Activated CD8-positive, alpha-beta T cell treated with anti-CD3 and anti-CD28 coated beads for 36 hours (primary cell): ENCODE measurements around the gene ADH4. TPM values are rescaled to one million over a fixed set of nuclear protein-coding genes. Genes with fewer than 3 reads are reported as not detected.

Source experiments
- ATAC-seq: fragments of 200-7000 bp; cut with Tn5 transposase; one replicate; pipeline ENCODE4 v1.10.0; 2021; ENCODE audit warnings: mild to moderate bottlenecking, moderate library complexity
- CTCF ChIA-PET: fragments of 350-600 bp; sonication (Branson Sonifier 250); formaldehyde crosslinking; loops from one replicate; lab custom pipeline; 2021; ENCODE audit warnings: antibody characterized with exemption; lab: Charles Lee
- POLR2A ChIA-PET: fragments of 350-600 bp; sonication (Branson Sonifier 250); formaldehyde crosslinking; loops from one replicate; lab custom pipeline; 2021; ENCODE audit warnings: antibody characterized with exemption; lab: Charles Lee
- DNase-seq: peaks from one replicate; pipeline ENCODE4 v3.0.0-alpha.2; 2020
- H3K27ac Mint-ChIP-seq: one replicate; pipeline ENCODE4 v1.8.0; 2021; ENCODE audit warnings: mild to moderate bottlenecking, mixed read lengths
- H3K27me3 Mint-ChIP-seq: one replicate; pipeline ENCODE4 v1.8.0; 2021; ENCODE audit warnings: mixed read lengths
- H3K36me3 Mint-ChIP-seq: one replicate; pipeline ENCODE4 v1.8.0; 2021; ENCODE audit warnings: low read depth, mixed read lengths
- H3K4me1 Mint-ChIP-seq: one replicate; pipeline ENCODE4 v1.8.0; 2021; ENCODE audit warnings: low read depth, mixed read lengths
- H3K4me3 Mint-ChIP-seq: one replicate; pipeline ENCODE4 v1.8.0; 2021; ENCODE audit warnings: mild to moderate bottlenecking, moderate library complexity, mixed read lengths
- H3K9me3 Mint-ChIP-seq: one replicate; pipeline ENCODE4 v1.8.0; 2021; ENCODE audit warnings: mixed read lengths
- CTCF ChIP-seq: fragments of 200-600 bp; IDR thresholded peaks from one replicate; pipeline ENCODE4 v1.8.0; 2022; ENCODE audit warnings: antibody characterized with exemption, mild to moderate bottlenecking
- intact Hi-C: fragments of 100-400 bp; cut with micrococcal nuclease; formaldehyde crosslinking; loops from one replicate; pipeline ENCODE4 v1.10.0; 2022
- total RNA-seq, 2 experiments: library from RNA; stranded (reverse); gene quantifications; one replicate each; pipeline ENCODE4 v1.2.3, GENCODE V29; 2021

The ADH4 gene
- total RNA-seq, 2 experiments from 2014 or later, result not detected

- ATAC-seq, result no peak
- no peak for TF ChIP-seq CTCF
- H3K27ac Mint-ChIP-seq, result no peak overlapping the region
- H3K9me3 Mint-ChIP-seq, result no peaks in the 10 kb centered on the region
- no peaks in the 10 kb centered on the region for H3K4me1 Mint-ChIP-seq
- no peaks in the 10 kb centered on the region for H3K36me3 Mint-ChIP-seq
- DNase-seq, result no peak
- no peak overlapping the region for H3K4me3 Mint-ChIP-seq
- intact Hi-C loops, result no loop called here
- POLR2A ChIA-PET, result no interaction called here
- peaks cover 3% of the 10 kb centered on the region for H3K27me3 Mint-ChIP-seq
- CTCF ChIA-PET, result interaction anchor here (0.7 kb wide), 1 partner anchor 259 kb away, joined by 3 read pairs; no protein-coding TSS in a partner anchor
These were observed 7.8 kb downstream of the ADH4 start for GRCh38 chr4:99136329-99136728.

GRCh38 chr4:99135541-99136162 lies 8.4 kb downstream of the ADH4 start:
- H3K4me1 Mint-ChIP-seq, result no peaks in the 10 kb centered on the region
- CTCF ChIA-PET, result no interaction called here
- POLR2A ChIA-PET, result no interaction called here
- intact Hi-C loops, result no loop called here
- no peak overlapping the region for H3K4me3 Mint-ChIP-seq
- TF ChIP-seq CTCF, result no peak
- H3K27me3 Mint-ChIP-seq, result peaks cover 3% of the 10 kb centered on the region
- H3K36me3 Mint-ChIP-seq, result no peaks in the 10 kb centered on the region
- no peak overlapping the region for H3K27ac Mint-ChIP-seq
- no peak for ATAC-seq
- no peaks in the 10 kb centered on the region for H3K9me3 Mint-ChIP-seq
- DNase-seq, result no peak

- no peak for TF ChIP-seq CTCF
- Mint-ChIP-seq H3K36me3 (no peaks in the 10 kb centered on the region), H3K27ac (no peak overlapping the region), H3K4me3 (no peak overlapping the region), H3K27me3 (peaks cover 3% of the 10 kb centered on the region), H3K9me3 (no peaks in the 10 kb centered on the region), H3K4me1 (no peaks in the 10 kb centered on the region)
- ATAC-seq (no peak), DNase-seq (no peak)
- intact Hi-C loops, result no loop called here
- CTCF ChIA-PET, result no interaction called here
- POLR2A ChIA-PET, result no interaction called here
These were observed 9.5 kb downstream of the ADH4 start for GRCh38 chr4:99134586-99134985.

- no peak overlapping the region for H3K27ac Mint-ChIP-seq
- ChIA-PET POLR2A (no interaction called here), CTCF (interaction anchor here (1.0 to 1.3 kb wide), 2 partner anchors 274 to 331 kb away, joined by 3 read pairs; no protein-coding TSS in a partner anchor)
- DNase-seq (no peak), ATAC-seq (no peak)
- no peak for TF ChIP-seq CTCF
- H3K4me1 Mint-ChIP-seq, result no peaks in the 10 kb centered on the region
- H3K4me3 Mint-ChIP-seq, result no peak overlapping the region
- intact Hi-C loops, result no loop called here
- H3K27me3 Mint-ChIP-seq, result no peaks in the 10 kb centered on the region
- H3K9me3 Mint-ChIP-seq, result no peaks in the 10 kb centered on the region
- no peaks in the 10 kb centered on the region for H3K36me3 Mint-ChIP-seq
These were observed 12.7 kb downstream of the ADH4 start for GRCh38 chr4:99131378-99131777.

GRCh38 chr4:99126376-99126775 lies 17.7 kb downstream of the ADH4 start:
- ATAC-seq (no peak), DNase-seq (no peak)
- Mint-ChIP-seq H3K27ac (no peak overlapping the region), H3K9me3 (no peaks in the 10 kb centered on the region), H3K4me1 (no peaks in the 10 kb centered on the region), H3K36me3 (no peaks in the 10 kb centered on the region), H3K4me3 (no peak overlapping the region), H3K27me3 (peaks cover 1% of the 10 kb centered on the region)
- ChIA-PET POLR2A (no interaction called here), CTCF (no interaction called here)
- intact Hi-C loops, result no loop called here
- TF ChIP-seq CTCF, result no peak
